Glutamatergic neuron (in vitro differentiated cells): ENCODE results near the gene EMP2. TPM values are rescaled to one million over a fixed set of nuclear protein-coding genes. Genes with fewer than 3 reads are reported as not detected.

Experiments used
- DNase-seq: peaks from one replicate; pipeline ENCODE4 v3.0.0; 2022
- H3K27ac Mint-ChIP-seq: one replicate; pipeline ENCODE4 v1.8.0; 2020; ENCODE audit warnings: mild to moderate bottlenecking, mixed read lengths, inconsistent platforms; ENCODE audit not compliant: unreplicated experiment
- H3K27me3 Mint-ChIP-seq: one replicate; pipeline ENCODE4 v1.8.0; 2020; ENCODE audit warnings: mild to moderate bottlenecking, moderate library complexity, mixed read lengths, inconsistent platforms; ENCODE audit not compliant: unreplicated experiment
- H3K36me3 Mint-ChIP-seq: one replicate; pipeline ENCODE4 v1.8.0; 2020; ENCODE audit warnings: mild to moderate bottlenecking, mixed read lengths, inconsistent platforms; ENCODE audit not compliant: unreplicated experiment
- H3K4me1 Mint-ChIP-seq: one replicate; pipeline ENCODE4 v1.8.0; 2020; ENCODE audit warnings: mild to moderate bottlenecking, low read depth, mixed read lengths, inconsistent platforms; ENCODE audit not compliant: unreplicated experiment
- H3K4me3 Mint-ChIP-seq: one replicate; pipeline ENCODE4 v1.8.0; 2020; ENCODE audit warnings: mild to moderate bottlenecking, mixed read lengths, inconsistent platforms; ENCODE audit not compliant: unreplicated experiment
- H3K9me3 Mint-ChIP-seq: one replicate; pipeline ENCODE4 v1.8.0; 2020; ENCODE audit warnings: mild to moderate bottlenecking, moderate library complexity, mixed read lengths, inconsistent platforms; ENCODE audit not compliant: unreplicated experiment
- CTCF ChIP-seq: fragments of 200-600 bp; sonication (generic); IDR thresholded peaks from one replicate; pipeline ENCODE4 v1.5.0; 2021; ENCODE audit not compliant: partially characterized antibody, unreplicated experiment
- total RNA-seq: library from RNA; stranded (reverse); fragmentation: NEBNext Ultra II Directional; extraction: Animal tissue kit (Norgen Biotek cat#: 25700); gene quantifications from one replicate; pipeline ENCODE4 v1.2.1, GENCODE V29; 2021; ENCODE audit not compliant: unreplicated experiment

EMP2 gene
- total RNA-seq, 1 donor from 2014 or later, result 27.8 TPM

GRCh38 chr16:10480151-10480550 lies 100.2 kb downstream of the EMP2 start:
- peaks cover 4% of the 10 kb centered on the region for H3K36me3 Mint-ChIP-seq
- peaks cover 5% of the 10 kb centered on the region for H3K9me3 Mint-ChIP-seq
- no peak for TF ChIP-seq CTCF
- no peaks in the 10 kb centered on the region for H3K4me1 Mint-ChIP-seq
- no peak for DNase-seq
- H3K27me3 Mint-ChIP-seq, result peaks cover 2% of the 10 kb centered on the region
- H3K4me3 Mint-ChIP-seq, result no peak overlapping the region
- H3K27ac Mint-ChIP-seq, result no peak overlapping the region

Other genes starting within 250 kb of the EMP2 start
- gene ATF7IP2, start 194.5 kb downstream of the EMP2 start, total RNA-seq, result 9.1 TPM
- gene TEKT5, start 114.3 kb upstream of the EMP2 start, total RNA-seq, result not detected
- gene NUBP1, start 163.2 kb upstream of the EMP2 start, total RNA-seq, result 23.2 TPM
- gene TVP23A, start 238.2 kb upstream of the EMP2 start, total RNA-seq, result 8.4 TPM